ENCODE data around the gene ADAMTS17.

The ADAMTS17 gene

GRCh38 chr15:100278596-100279380, 63.0 kb downstream of the ADAMTS17 start:
- Mint-ChIP-seq H3K36me3 (ENCODE audit: low read depth) (peaks cover 4% of the 10 kb centered on the region), H3K4me3 (no peak overlapping the region), H3K9me3 (peaks cover 3% of the 10 kb centered on the region), H3K27ac (no peak overlapping the region), H3K4me1 (peaks cover 13% of the 10 kb centered on the region), H3K27me3 (ENCODE audit: low read depth) (peaks cover 10% of the 10 kb centered on the region)
- TF ChIP-seq CTCF (IDR thresholded peaks at IDR 0.05; ENCODE audit: unreplicated experiment in 3 of 3) = no peak

GRCh38 chr15:100277087-100277855, 64.5 kb downstream of the ADAMTS17 start:
- Mint-ChIP-seq H3K36me3 (ENCODE audit: low read depth) (peaks cover 16% of the 10 kb centered on the region), H3K4me3 (no peak overlapping the region), H3K27ac (no peak overlapping the region), H3K27me3 (ENCODE audit: low read depth) (peaks cover 10% of the 10 kb centered on the region), H3K4me1 (peaks cover 13% of the 10 kb centered on the region), H3K9me3 (peaks cover 18% of the 10 kb centered on the region)
- TF ChIP-seq CTCF (IDR thresholded peaks at IDR 0.05; ENCODE audit: unreplicated experiment in 3 of 3) = no peak

DNA sequence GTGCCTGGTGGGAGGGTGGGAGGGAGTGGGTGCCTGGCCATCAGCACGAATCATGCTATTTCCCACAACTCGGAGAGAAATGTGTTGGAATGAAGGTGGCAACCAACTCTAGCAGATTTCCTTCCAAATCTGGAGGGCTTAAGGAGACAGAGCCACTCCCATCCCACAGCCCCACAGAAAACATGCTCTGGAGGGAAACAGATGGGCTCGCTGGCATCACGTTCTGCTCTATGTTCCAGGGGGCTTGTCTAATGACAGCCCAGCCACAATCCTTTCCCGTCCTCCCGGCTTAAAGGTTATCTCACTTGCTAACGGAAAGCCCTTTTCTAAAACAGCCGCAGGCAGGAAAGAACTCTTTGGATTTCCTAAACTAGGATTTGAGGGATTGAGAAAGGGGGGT, 65.3 kb downstream of the ADAMTS17 start:
- no peak for TF ChIP-seq CTCF (IDR thresholded peaks at IDR 0.05; ENCODE audit: unreplicated experiment in 3 of 3)
- H3K36me3 Mint-ChIP-seq (ENCODE audit: low read depth) = peaks cover 16% of the 10 kb centered on the region
- H3K9me3 Mint-ChIP-seq = peaks cover 25% of the 10 kb centered on the region
- H3K27ac Mint-ChIP-seq = no peak overlapping the region
- no peak overlapping the region for H3K4me3 Mint-ChIP-seq
- peaks cover 13% of the 10 kb centered on the region for H3K4me1 Mint-ChIP-seq
- H3K27me3 Mint-ChIP-seq (ENCODE audit: low read depth) = peaks cover 10% of the 10 kb centered on the region

DNA sequence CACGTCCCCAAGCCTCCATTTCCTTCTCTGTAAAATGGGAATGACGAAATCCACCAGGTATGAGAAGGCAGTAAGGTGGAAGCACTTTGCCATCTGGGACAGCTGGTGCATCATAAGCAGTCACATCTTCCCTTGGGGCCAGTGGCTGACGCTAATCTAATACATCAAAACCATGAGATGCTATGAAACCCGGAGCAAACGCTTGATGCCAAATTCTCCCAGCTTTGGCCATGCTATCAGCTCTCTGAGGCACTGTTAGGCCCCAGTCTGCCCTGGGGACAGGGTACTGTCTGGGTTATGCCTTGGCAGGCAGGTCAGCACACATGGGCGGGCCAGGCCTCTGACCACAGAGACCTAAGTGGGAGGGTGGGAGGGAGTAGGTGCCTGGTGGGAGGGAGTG, 66.1 kb downstream of the ADAMTS17 start:
- peaks cover 13% of the 10 kb centered on the region for H3K4me1 Mint-ChIP-seq
- no peak overlapping the region for H3K27ac Mint-ChIP-seq
- no peak for TF ChIP-seq CTCF (IDR thresholded peaks at IDR 0.05; ENCODE audit: unreplicated experiment in 3 of 3)
- H3K36me3 Mint-ChIP-seq (ENCODE audit: low read depth) = peaks cover 19% of the 10 kb centered on the region
- H3K9me3 Mint-ChIP-seq = peaks cover 28% of the 10 kb centered on the region
- peaks cover 10% of the 10 kb centered on the region for H3K27me3 Mint-ChIP-seq (ENCODE audit: low read depth)
- H3K4me3 Mint-ChIP-seq = no peak overlapping the region

- no peaks in the 10 kb centered on the region for H3K27me3 Mint-ChIP-seq (ENCODE audit: low read depth)
- no peak overlapping the region for H3K27ac Mint-ChIP-seq
- peaks cover 16% of the 10 kb centered on the region for H3K36me3 Mint-ChIP-seq (ENCODE audit: low read depth)
- peaks cover 28% of the 10 kb centered on the region for H3K9me3 Mint-ChIP-seq
- TF ChIP-seq CTCF (IDR thresholded peaks at IDR 0.05; ENCODE audit: unreplicated experiment in 3 of 3) = no peak
- H3K4me3 Mint-ChIP-seq = no peak overlapping the region
- H3K4me1 Mint-ChIP-seq = peaks cover 6% of the 10 kb centered on the region
Observed at GRCh38 chr15:100269831-100270230, 71.9 kb downstream of the ADAMTS17 start.

Data from nephron (organoid).